Prostate gland (tissue), 2 donors: ENCODE results near the gene R3HDM2. TPM values are rescaled to one million over a fixed set of nuclear protein-coding genes. Genes with fewer than 3 reads are reported as not detected.

ENCODE experiments used
- DNase-seq: peaks from one replicate; pipeline ENCODE4 v3.0.0-alpha.2; 2019; ENCODE audit warnings: low spot score
- H3K27ac ChIP-seq, 2 donors: fragments of 200-600 bp; sonication (generic); 2 replicates each; pipeline ENCODE4 v1.5.1; 2017 to 2019
- H3K27me3 ChIP-seq: fragments of 200-600 bp; sonication (generic); replicated peaks from 2 replicates; pipeline ENCODE4 v1.5.1; 2019; ENCODE audit not compliant: insufficient read depth
- H3K36me3 ChIP-seq, 2 donors: fragments of 200-600 bp; sonication (generic); 1 replicate in 1 of 2; 2 replicates in 1 of 2; pipeline versions ENCODE4 v1.5.1 to v1.8.1; 2017 to 2019
- H3K4me1 ChIP-seq: fragments of 200-600 bp; sonication (generic); replicated peaks from 2 replicates; pipeline ENCODE4 v1.5.1; 2019
- H3K4me3 ChIP-seq, 2 donors: fragments of 200-600 bp; sonication (generic); 2 replicates each; pipeline ENCODE4 v1.5.1; 2017 to 2019
- H3K9me3 ChIP-seq: fragments of 200-600 bp; sonication (generic); 2 replicates; pipeline ENCODE4 v1.5.1; 2017
- POLR2A ChIP-seq: fragments of 450-650 bp; IDR thresholded peaks from one replicate; pipeline ENCODE4 v1.6.1; 2016; ENCODE audit warnings: antibody characterized with exemption, mild to moderate bottlenecking
- POLR2AphosphoS5 ChIP-seq: sonication (generic); formaldehyde crosslinking; IDR thresholded peaks from one replicate; pipeline ENCODE4 v1.6.1; 2017; ENCODE audit warnings: antibody characterized with exemption
- WGBS: methylation state at CpG from one replicate; pipeline ENCODE4 v1.1.5; 2018; 5-methylcytosine and 5-hydroxymethylcytosine counted together
- intact Hi-C: fragments of 100-400 bp; cut with DNase I; formaldehyde crosslinking; loops from one replicate; pipeline ENCODE4 v1.14.2; 2022
- total RNA-seq, 2 donors: library from RNA; depleted of rRNA; stranded (reverse); fragments of >200 nt; gene quantifications; one replicate each; pipeline ENCODE4 v1.1.0, GENCODE V29; 2016
- TF ChIP-seq, protein P1 (sequence below), 4 experiments: fragments of 200-600 bp in 2 of 4; fragments of 450-650 bp in 2 of 4; sonication (generic) in 2 of 4; IDR thresholded peaks; 1 replicate in 3 of 4; 2 replicates in 1 of 4; pipeline ENCODE4 v1.5.1; 2016 to 2019; ENCODE audit warnings: antibody characterized with exemption in 4 of 4, mild to moderate bottlenecking in 2 of 4, moderate library complexity in 2 of 4

R3HDM2 gene
- total RNA-seq, 2 donors from 2014 or later: 38.7 to 80.9 TPM

DNA sequence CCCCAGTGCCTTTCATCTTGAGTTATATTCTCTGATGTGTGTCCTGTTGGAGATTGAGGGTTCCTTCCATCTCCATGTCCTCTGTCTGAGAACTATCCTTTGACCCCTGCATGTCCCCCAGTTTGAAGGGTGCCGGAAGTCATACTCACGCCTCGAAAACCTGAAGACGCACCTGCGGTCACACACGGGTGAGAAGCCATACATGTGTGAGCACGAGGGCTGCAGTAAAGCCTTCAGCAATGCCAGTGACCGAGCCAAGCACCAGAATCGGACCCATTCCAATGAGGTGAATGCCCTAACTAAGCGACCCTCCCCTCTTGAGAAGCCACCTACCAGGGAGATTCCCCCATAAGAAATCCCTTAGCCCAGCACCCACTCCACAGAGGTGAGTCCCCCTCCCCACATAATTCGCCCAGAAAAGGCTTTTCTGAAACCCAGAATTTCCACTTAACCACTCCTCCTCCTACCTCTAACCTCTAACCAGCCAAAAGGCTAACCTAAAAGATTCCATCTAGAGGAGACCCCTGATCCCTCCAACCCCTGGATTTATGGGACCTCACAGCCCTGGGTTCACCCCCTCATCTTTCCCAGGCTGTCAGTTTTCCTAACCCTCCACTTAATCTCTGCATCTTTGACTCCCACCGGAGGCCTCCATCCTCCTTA lies 36.5 kb upstream of the R3HDM2 start:
- Histone ChIP-seq H3K9me3 (no peaks in the 10 kb centered on the region), H3K27ac (no peak overlapping the region), H3K4me1 (no peaks in the 10 kb centered on the region), H3K4me3 (no peak overlapping the region), H3K27me3 (no peaks in the 10 kb centered on the region), H3K36me3 (no peaks in the 10 kb centered on the region)
- TF ChIP-seq POLR2AphosphoS5: no peak
- TF ChIP-seq, protein P1, sequence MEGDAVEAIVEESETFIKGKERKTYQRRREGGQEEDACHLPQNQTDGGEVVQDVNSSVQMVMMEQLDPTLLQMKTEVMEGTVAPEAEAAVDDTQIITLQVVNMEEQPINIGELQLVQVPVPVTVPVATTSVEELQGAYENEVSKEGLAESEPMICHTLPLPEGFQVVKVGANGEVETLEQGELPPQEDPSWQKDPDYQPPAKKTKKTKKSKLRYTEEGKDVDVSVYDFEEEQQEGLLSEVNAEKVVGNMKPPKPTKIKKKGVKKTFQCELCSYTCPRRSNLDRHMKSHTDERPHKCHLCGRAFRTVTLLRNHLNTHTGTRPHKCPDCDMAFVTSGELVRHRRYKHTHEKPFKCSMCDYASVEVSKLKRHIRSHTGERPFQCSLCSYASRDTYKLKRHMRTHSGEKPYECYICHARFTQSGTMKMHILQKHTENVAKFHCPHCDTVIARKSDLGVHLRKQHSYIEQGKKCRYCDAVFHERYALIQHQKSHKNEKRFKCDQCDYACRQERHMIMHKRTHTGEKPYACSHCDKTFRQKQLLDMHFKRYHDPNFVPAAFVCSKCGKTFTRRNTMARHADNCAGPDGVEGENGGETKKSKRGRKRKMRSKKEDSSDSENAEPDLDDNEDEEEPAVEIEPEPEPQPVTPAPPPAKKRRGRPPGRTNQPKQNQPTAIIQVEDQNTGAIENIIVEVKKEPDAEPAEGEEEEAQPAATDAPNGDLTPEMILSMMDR (IDR thresholded peaks at IDR 0.05): no peak
- no peak for TF ChIP-seq POLR2A
- intact Hi-C loops: loop anchor here (10.0 kb wide), 1 partner anchor 157 kb away; no protein-coding TSS in a partner anchor
- no peak for DNase-seq
- 92% methylated on average over 12 of the region's 12 CpGs for WGBS

DNA sequence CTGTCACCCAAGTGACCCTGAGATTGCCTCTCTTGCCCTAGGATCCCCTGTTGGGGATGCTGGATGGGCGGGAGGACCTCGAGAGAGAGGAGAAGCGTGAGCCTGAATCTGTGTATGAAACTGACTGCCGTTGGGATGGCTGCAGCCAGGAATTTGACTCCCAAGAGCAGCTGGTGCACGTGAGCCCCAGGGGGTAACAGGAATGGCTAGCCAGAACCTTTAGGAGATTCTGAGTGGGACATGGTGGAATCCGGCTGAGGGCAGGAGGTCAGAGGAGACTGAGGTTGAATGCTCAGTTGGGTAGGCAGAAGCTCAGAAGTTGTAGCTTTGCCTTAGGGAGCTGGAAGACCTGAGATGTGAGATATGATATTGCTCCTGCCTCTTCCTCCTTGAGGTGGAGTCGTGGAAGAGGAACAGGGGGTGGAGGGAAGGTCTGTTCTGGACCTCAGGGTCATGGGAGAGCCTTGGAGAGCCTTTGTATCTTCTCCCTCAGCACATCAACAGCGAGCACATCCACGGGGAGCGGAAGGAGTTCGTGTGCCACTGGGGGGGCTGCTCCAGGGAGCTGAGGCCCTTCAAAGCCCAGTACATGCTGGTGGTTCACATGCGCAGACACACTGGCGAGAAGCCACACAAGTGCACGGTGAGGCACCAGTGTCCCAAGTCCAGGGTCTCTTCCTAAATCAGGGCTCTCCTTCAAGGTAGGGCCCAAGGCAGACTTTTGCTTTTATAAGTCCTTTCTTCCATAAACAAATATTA lies 35.1 kb upstream of the R3HDM2 start:
- intact Hi-C loops: loop anchor here (10.0 kb wide), 1 partner anchor 159 kb away; no protein-coding TSS in a partner anchor
- TF ChIP-seq, protein P1 (IDR thresholded peaks at IDR 0.05): no peak
- TF ChIP-seq POLR2A: no peak
- TF ChIP-seq POLR2AphosphoS5: no peak
- WGBS: 82% methylated on average over 14 of the region's 14 CpGs

DNA sequence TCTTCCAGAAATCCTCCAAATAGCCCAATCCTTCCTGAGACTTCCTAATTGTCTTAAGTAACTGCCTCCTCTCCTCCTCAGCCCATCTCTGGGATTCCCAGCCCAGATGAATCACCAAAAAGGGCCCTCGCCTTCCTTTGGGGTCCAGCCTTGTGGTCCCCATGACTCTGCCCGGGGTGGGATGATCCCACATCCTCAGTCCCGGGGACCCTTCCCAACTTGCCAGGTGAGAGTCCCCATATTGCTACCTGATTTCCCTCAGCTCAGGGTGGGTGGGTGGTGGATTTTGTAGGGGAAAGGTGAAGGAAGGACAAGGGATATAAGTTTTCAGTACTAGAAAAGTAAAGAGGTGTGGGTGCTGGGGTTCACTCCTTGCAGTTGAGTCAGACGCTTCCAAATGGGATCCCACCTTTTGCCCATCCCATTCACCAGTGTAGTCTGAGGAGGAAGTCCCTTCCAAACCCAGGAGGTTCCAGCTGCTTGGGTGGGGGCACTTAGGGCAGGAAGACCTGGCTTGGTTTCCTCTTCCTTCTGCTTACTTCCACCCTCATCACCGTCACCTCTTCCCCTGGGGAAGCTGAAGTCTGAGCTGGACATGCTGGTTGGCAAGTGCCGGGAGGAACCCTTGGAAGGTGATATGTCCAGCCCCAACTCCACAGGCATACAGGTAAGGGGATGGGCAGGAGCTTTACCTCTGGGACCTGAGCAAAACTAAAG lies 34.3 kb upstream of the R3HDM2 start:
- 88% methylated on average over 6 of the region's 6 CpGs for WGBS
- H3K27me3 ChIP-seq: no peaks in the 10 kb centered on the region
- intact Hi-C loops: loop anchor here (10.0 kb wide), 1 partner anchor 160 kb away; no protein-coding TSS in a partner anchor
- peaks cover 3% of the 10 kb centered on the region for H3K4me1 ChIP-seq
- no peaks in the 10 kb centered on the region for H3K36me3 ChIP-seq
- DNase-seq: no peak
- TF ChIP-seq, protein P1 (IDR thresholded peaks at IDR 0.05): no peak
- TF ChIP-seq POLR2A (no peak), POLR2AphosphoS5 (no peak)
- H3K4me3 ChIP-seq: no peak overlapping the region
- no peaks in the 10 kb centered on the region for H3K9me3 ChIP-seq
- no peak overlapping the region for H3K27ac ChIP-seq

More for the DNA sequence above, 35.1 kb upstream of the R3HDM2 start:
- Histone ChIP-seq H3K4me3 (no peak overlapping the region), H3K36me3 (no peaks in the 10 kb centered on the region), H3K9me3 (no peaks in the 10 kb centered on the region), H3K27me3 (no peaks in the 10 kb centered on the region), H3K4me1 (peaks cover under 1% of the 10 kb centered on the region), H3K27ac (no peak overlapping the region)
- no peak for DNase-seq

DNA sequence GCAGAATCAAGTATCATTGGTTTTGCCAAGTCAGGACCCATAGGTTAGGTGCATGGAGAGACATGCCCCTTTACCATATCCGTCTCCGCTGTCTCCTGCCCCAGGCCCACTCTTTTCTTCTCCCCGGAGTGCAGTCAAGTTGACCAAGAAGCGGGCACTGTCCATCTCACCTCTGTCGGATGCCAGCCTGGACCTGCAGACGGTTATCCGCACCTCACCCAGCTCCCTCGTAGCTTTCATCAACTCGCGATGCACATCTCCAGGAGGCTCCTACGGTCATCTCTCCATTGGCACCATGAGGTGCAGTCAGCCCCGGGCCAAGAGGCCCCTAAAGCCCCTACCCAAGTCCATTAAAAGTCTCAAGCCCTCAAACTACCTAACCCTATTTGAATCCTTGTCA lies 33.7 kb upstream of the R3HDM2 start:
- no peaks in the 10 kb centered on the region for H3K27me3 ChIP-seq
- H3K9me3 ChIP-seq: no peaks in the 10 kb centered on the region
- WGBS: 92% methylated on average over 12 of the region's 12 CpGs
- no peak for DNase-seq
- TF ChIP-seq POLR2AphosphoS5 (no peak), POLR2A (no peak)
- TF ChIP-seq, protein P1 (IDR thresholded peaks at IDR 0.05): no peak
- no peaks in the 10 kb centered on the region for H3K36me3 ChIP-seq
- peaks cover 3% of the 10 kb centered on the region for H3K4me1 ChIP-seq
- intact Hi-C loops: loop anchor here (10.0 kb wide), 1 partner anchor 160 kb away; no protein-coding TSS in a partner anchor
- H3K27ac ChIP-seq: no peak overlapping the region
- H3K4me3 ChIP-seq: no peak overlapping the region
